SH-SY5Y (cell line): Measurements from ENCODE around the gene PXYLP1.

ENCODE experiments used
- GATA2 ChIP-seq: IDR thresholded peaks from 2 replicates; pipeline ENCODE4 v1.6.1; 2011; ENCODE audit warnings: mild to moderate bottlenecking, low read depth, low read length
- GATA3 ChIP-seq: IDR thresholded peaks from 2 replicates; pipeline ENCODE4 v1.6.1; 2011; ENCODE audit warnings: low read depth, mild to moderate bottlenecking, low read length, moderate library complexity

Gene PXYLP1

GRCh38 chr3:141268306-141268705, 36.7 kb downstream of the PXYLP1 start:
- TF ChIP-seq GATA3 (no peak), GATA2 (no peak)

- TF ChIP-seq GATA3 = no peak
- TF ChIP-seq GATA2 = no peak
These were observed 37.2 kb downstream of the PXYLP1 start for GRCh38 chr3:141268791-141269190.

GRCh38 chr3:141269961-141270360, 38.3 kb downstream of the PXYLP1 start:
- TF ChIP-seq GATA3 (no peak), GATA2 (no peak)

- TF ChIP-seq GATA2 (no peak), GATA3 (no peak)
These were observed 39.8 kb downstream of the PXYLP1 start for GRCh38 chr3:141271279-141272030.

- TF ChIP-seq GATA2 (no peak), GATA3 (no peak)
These were observed 41.5 kb downstream of the PXYLP1 start for GRCh38 chr3:141272906-141273662.

- TF ChIP-seq GATA3 (no peak), GATA2 (no peak)
These were observed 42.2 kb downstream of the PXYLP1 start for GRCh38 chr3:141273700-141274410.

- no peak for TF ChIP-seq GATA2
- no peak for TF ChIP-seq GATA3
These were observed 42.9 kb downstream of the PXYLP1 start for GRCh38 chr3:141274411-141275031.

GRCh38 chr3:141275032-141275422, 43.4 kb downstream of the PXYLP1 start:
- TF ChIP-seq GATA3 = no peak
- TF ChIP-seq GATA2 = no peak

GRCh38 chr3:141275511-141275910, 43.9 kb downstream of the PXYLP1 start:
- no peak for TF ChIP-seq GATA2
- no peak for TF ChIP-seq GATA3

GRCh38 chr3:141275973-141276372, 44.3 kb downstream of the PXYLP1 start:
- TF ChIP-seq GATA2 (no peak), GATA3 (no peak)

GRCh38 chr3:141276398-141276797, 44.8 kb downstream of the PXYLP1 start:
- TF ChIP-seq GATA2 (no peak), GATA3 (no peak)

- TF ChIP-seq GATA3 (no peak), GATA2 (no peak)
These were observed 45.8 kb downstream of the PXYLP1 start for GRCh38 chr3:141277451-141277850.

GRCh38 chr3:141278196-141279076, 46.8 kb downstream of the PXYLP1 start:
- TF ChIP-seq GATA2 (no peak), GATA3 (no peak)

- TF ChIP-seq GATA2 (no peak), GATA3 (no peak)
These were observed 47.7 kb downstream of the PXYLP1 start for GRCh38 chr3:141279077-141279967.
